H1 (cell line): ENCODE measurements around the gene E2F2. TPM values are rescaled to one million over a fixed set of nuclear protein-coding genes. Genes with fewer than 3 reads are reported as not detected.

Source experiments
- ATF3 ChIP-seq: IDR thresholded peaks from 2 replicates; pipeline ENCODE4 v1.6.1; 2011; ENCODE audit warnings: low read depth, mild to moderate bottlenecking, low read length; ENCODE audit not compliant: insufficient read depth
- CHD7 ChIP-seq: fragments of 300-600 bp; sonication (generic); IDR thresholded peaks from 2 replicates; pipeline ENCODE4 v1.7.1; 2012; ENCODE audit warnings: low read length, moderate library complexity, mild to moderate bottlenecking, inconsistent platforms; ENCODE audit not compliant: insufficient replicate concordance
- CREB1 ChIP-seq: IDR thresholded peaks from 2 replicates; pipeline ENCODE4 v1.6.1; 2012; ENCODE audit warnings: inconsistent platforms
- GTF2F1 ChIP-seq: IDR thresholded peaks from 2 replicates; pipeline ENCODE4 v1.6.1; 2012; ENCODE audit warnings: low read depth, low read length, improper control_type of control experiment, borderline replicate concordance
- KDM1A ChIP-seq: fragments of 200-600, 300-600 bp; sonication (generic); IDR thresholded peaks from 2 replicates; pipeline ENCODE4 v1.7.1; 2016; ENCODE audit warnings: mild to moderate bottlenecking, low read length, borderline replicate concordance
- POLR2AphosphoS5 ChIP-seq: IDR thresholded peaks from 2 replicates; pipeline ENCODE4 v1.6.1; 2011; ENCODE audit warnings: low read depth, low read length
- RFX5 ChIP-seq: IDR thresholded peaks from 2 replicates; pipeline ENCODE4 v1.6.1; 2011; ENCODE audit warnings: low read depth, low read length, improper control_type of control experiment, borderline replicate concordance
- SUZ12 ChIP-seq: fragments of 200-600 bp; sonication (generic); IDR thresholded peaks from 2 replicates; pipeline ENCODE4 v1.6.1; 2012; ENCODE audit warnings: mild to moderate bottlenecking, inconsistent platforms, low read length, moderate library complexity, mixed read lengths
- polyA plus RNA-seq, 7 experiments: library from polyadenylated mRNA; depleted of rRNA in 3 of 7; stranded (reverse) in 5 of 7; unstranded in 2 of 7; fragments of >200 nt in 5 of 7; fragments of 200-250 nt in 2 of 7; gene quantifications; 1 replicate in 5 of 7; 2 replicates in 1 of 7; 4 replicates in 1 of 7; pipeline versions ENCODE4 v1.2.1 to v1.2.3, GENCODE V29; 2011 to 2013; ENCODE audit warnings: missing spikeins in 2 of 7, mixed read lengths in 2 of 7
- total RNA-seq: library from RNA; stranded (reverse); fragmentation: NEBNext Ultra II Directional; extraction: Animal tissue kit (Norgen Biotek cat#: 25700); gene quantifications from 2 replicates; pipeline ENCODE4 v1.2.1, GENCODE V29; 2021

Gene E2F2
- total and polyA plus RNA-seq, 2 of the 8 experiments (the other 6 are each of a cell fraction or from before 2014, with no cell fraction given), result 1.8 to 7.0 TPM

GRCh38 chr1:23496490-23497181, 34.4 kb downstream of the E2F2 start (continued):
- TF ChIP-seq CHD7 (no peak), RFX5 (no peak), ATF3 (no peak), KDM1A (no peak), CREB1 (no peak), POLR2AphosphoS5 (no peak), GTF2F1 (no peak), SUZ12 (no peak)
